PC-9 (cell line): Measurements from ENCODE around the gene IRAK2. TPM values are rescaled to one million over a fixed set of nuclear protein-coding genes. Genes with fewer than 3 reads are reported as not detected.

Experiments used
- BruUV-seq: library from RNA; stranded (reverse); fragments of 400-500 nt; replicated peaks from 2 replicates; lab custom pipeline; 2021; lab: Mats Ljungman, UMichigan
- CTCF ChIA-PET: fragments of 300-600 bp; sonication (Branson Sonifier 250); formaldehyde crosslinking; loops from one replicate; lab custom pipeline; 2022; ENCODE audit warnings: antibody characterized with exemption; lab: Charles Lee
- POLR2A ChIA-PET: fragments of 300-600 bp; sonication (Branson Sonifier 250); formaldehyde crosslinking; loops from one replicate; lab custom pipeline; 2022; ENCODE audit warnings: antibody characterized with exemption; ENCODE audit not compliant: unreplicated experiment; lab: Charles Lee
- DNase-seq, 2 experiments: peaks; one replicate each; pipeline versions ENCODE4 v3.0.0 to v3.0.0-alpha.2; 2015 to 2022; ENCODE audit warnings: mixed read lengths in 1 of 2
- H2AFZ ChIP-seq: fragments of 200-600 bp; sonication (generic); 2 replicates; pipeline ENCODE4 v1.8.1; 2017; ENCODE audit warnings: antibody characterized with exemption
- H3F3A ChIP-seq: fragments of 200-600 bp; sonication (generic); 2 replicates; pipeline ENCODE4 v1.8.1; 2017; ENCODE audit warnings: antibody characterized with exemption, mild to moderate bottlenecking, low read depth; ENCODE audit not compliant: insufficient read depth
- H3K27ac ChIP-seq: fragments of 200-600 bp; sonication (generic); 2 replicates; pipeline ENCODE4 v1.6.1; 2016; ENCODE audit warnings: mixed run types
- H3K27me3 ChIP-seq: fragments of 200-600 bp; sonication (generic); 2 replicates; pipeline ENCODE4 v1.6.1; 2016; ENCODE audit warnings: low read depth, mixed run types; ENCODE audit not compliant: insufficient read depth
- H3K36me3 ChIP-seq: fragments of 200-600 bp; sonication (generic); 2 replicates; pipeline ENCODE4 v1.6.1; 2016; ENCODE audit warnings: low read depth, mixed run types
- H3K4me1 ChIP-seq: fragments of 200-600 bp; sonication (generic); replicated peaks from 2 replicates; pipeline ENCODE4 v1.6.1; 2016; ENCODE audit warnings: mixed run types; ENCODE audit not compliant: insufficient read depth
- H3K4me2 ChIP-seq: fragments of 200-600 bp; sonication (generic); 2 replicates; pipeline ENCODE4 v1.6.1; 2017; ENCODE audit warnings: mixed run types
- H3K4me3 ChIP-seq: fragments of 200-600 bp; sonication (generic); 2 replicates; pipeline ENCODE4 v1.6.1; 2016; ENCODE audit warnings: mixed run types
- H3K79me2 ChIP-seq: fragments of 200-600 bp; sonication (generic); 2 replicates; pipeline ENCODE4 v1.6.1; 2017; ENCODE audit warnings: low read depth, mixed run types
- H3K9me2 ChIP-seq: fragments of 200-600 bp; sonication (generic); 2 replicates; pipeline ENCODE4 v1.8.1; 2017; ENCODE audit warnings: mild to moderate bottlenecking; ENCODE audit not compliant: insufficient read depth
- H3K9me3 ChIP-seq: fragments of 200-600 bp; sonication (generic); 2 replicates; pipeline ENCODE4 v1.8.1; 2016; ENCODE audit warnings: low read depth; ENCODE audit not compliant: insufficient read depth
- H4K20me1 ChIP-seq: fragments of 200-600 bp; sonication (generic); 2 replicates; pipeline ENCODE4 v1.8.1; 2017; ENCODE audit not compliant: insufficient read depth
- EZH2 ChIP-seq: fragments of 200-600 bp; sonication (generic); IDR thresholded peaks from 2 replicates; pipeline ENCODE4 v1.8.0; 2017; ENCODE audit warnings: antibody characterized with exemption, low read depth
- intact Hi-C: fragments of 100-400 bp; cut with micrococcal nuclease; formaldehyde crosslinking; loops from one replicate; pipeline ENCODE4 v1.10.0; 2022; ENCODE audit not compliant: unreplicated experiment
- total RNA-seq: library from RNA; stranded (reverse); gene quantifications from 2 replicates; pipeline ENCODE4 v1.2.3, GENCODE V29; 2021
- TF ChIP-seq, protein P1 (sequence below): fragments of 200-600 bp; sonication (generic); conservative IDR thresholded peaks from 2 replicates; pipeline ENCODE4 v1.6.1; 2017; ENCODE audit warnings: mixed run types, antibody characterized with exemption, mild to moderate bottlenecking, moderate library complexity

Gene IRAK2
- total RNA-seq, 1 experiment from 2014 or later, result 2.7 TPM

DNA sequence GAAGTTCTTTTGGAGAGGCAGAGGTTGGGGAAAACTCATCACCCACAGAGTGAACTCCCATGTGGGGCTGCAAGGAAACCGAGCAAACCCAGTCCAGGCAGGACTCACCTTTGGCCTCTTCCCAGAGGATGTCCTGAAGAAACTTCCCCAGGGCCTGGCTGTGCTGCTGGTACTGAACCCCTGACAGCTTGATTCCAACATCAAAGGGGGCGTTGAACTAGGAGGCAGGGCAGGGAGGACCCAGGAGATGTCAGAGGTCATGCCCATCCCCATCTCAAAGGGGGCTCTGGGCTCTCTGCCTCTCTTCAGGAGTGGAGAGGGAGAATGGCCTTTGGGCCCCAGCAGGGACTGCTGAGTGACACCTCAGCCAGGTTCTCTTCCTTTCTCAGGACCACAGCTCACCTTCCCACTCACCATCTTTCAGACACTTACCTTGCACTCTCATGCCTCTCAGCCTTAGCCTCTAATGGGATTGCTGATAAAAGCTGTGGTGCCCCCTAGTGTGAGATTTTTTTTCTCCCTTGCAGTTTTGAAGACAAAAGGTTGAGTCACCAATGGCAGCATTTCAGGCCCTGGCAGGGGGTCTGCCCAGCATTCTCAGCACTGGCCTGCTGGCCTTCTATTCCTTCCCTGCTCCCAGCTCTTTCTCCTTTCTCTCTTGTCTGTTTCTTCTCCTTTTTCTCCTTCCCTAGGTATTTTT lies 122.0 kb downstream of the IRAK2 start:
- POLR2A ChIA-PET, result interaction anchor here (0.5 to 0.6 kb wide), 2 partner anchors 34 to 138 kb away, joined by 4 to 6 read pairs; no protein-coding TSS in a partner anchor
- Histone ChIP-seq H3K27ac (no peak overlapping the region), H3K9me3 (no peaks in the 10 kb centered on the region), H4K20me1 (0 out of 2 replicates have a peak, but pooled peaks cover 7% of the 10 kb centered on the region), H3K79me2 (no peaks in the 10 kb centered on the region), H3K4me3 (no peak overlapping the region), H3K36me3 (0 out of 2 replicates have a peak, but pooled peaks cover 9% of the 10 kb centered on the region), H3K4me2 (no peak overlapping the region), H3K27me3 (no peaks in the 10 kb centered on the region), H3F3A (no peaks in the 10 kb centered on the region; the same call in 1 of the 2 replicates), H3K9me2 (no peaks in the 10 kb centered on the region), H3K4me1 (no peaks in the 10 kb centered on the region), H2AFZ (no peak overlapping the region)
- TF ChIP-seq EZH2, result no peak
- TF ChIP-seq, protein P1, sequence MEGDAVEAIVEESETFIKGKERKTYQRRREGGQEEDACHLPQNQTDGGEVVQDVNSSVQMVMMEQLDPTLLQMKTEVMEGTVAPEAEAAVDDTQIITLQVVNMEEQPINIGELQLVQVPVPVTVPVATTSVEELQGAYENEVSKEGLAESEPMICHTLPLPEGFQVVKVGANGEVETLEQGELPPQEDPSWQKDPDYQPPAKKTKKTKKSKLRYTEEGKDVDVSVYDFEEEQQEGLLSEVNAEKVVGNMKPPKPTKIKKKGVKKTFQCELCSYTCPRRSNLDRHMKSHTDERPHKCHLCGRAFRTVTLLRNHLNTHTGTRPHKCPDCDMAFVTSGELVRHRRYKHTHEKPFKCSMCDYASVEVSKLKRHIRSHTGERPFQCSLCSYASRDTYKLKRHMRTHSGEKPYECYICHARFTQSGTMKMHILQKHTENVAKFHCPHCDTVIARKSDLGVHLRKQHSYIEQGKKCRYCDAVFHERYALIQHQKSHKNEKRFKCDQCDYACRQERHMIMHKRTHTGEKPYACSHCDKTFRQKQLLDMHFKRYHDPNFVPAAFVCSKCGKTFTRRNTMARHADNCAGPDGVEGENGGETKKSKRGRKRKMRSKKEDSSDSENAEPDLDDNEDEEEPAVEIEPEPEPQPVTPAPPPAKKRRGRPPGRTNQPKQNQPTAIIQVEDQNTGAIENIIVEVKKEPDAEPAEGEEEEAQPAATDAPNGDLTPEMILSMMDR, result no peak
- CTCF ChIA-PET, result no interaction called here
- BruUV-seq, result no TSS peak
- intact Hi-C loops, result no loop called here
- DNase-seq, result no peak

DNA sequence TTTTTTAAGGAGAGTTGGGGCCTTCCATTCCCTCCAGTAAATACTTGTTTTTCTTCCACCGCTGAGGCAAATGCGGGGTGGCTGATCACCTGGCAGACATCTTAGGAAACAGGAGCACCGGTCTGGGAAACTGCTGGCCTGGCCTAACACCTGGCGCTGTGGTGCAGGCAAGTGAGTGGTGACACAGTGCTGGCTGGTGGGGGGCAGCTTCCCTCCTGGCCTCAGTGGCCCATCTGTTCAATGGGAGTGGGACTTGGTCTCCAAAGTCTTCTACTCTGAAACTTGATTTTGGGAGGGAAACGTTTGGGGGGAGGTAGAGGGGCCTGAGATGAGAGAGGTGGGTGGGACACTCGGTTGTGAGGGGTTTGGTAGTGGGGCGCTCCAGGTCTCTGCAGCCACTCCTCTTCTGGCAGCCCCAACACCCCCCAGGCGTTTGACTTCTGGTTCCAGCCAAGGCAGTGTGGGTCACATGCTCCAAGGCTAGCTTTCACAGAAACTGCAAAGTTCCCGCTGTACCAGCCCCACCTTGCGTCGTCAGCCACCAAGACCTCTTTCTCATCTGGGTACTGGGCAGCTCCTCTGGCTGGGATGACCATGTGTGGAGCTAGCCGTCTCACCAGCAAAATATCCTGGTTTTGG lies 123.3 kb downstream of the IRAK2 start:
- no peaks in the 10 kb centered on the region; the same call in 1 of the 2 replicates for H3F3A ChIP-seq
- H3K27ac ChIP-seq, result no peak overlapping the region
- H2AFZ ChIP-seq, result no peak overlapping the region
- intact Hi-C loops, result no loop called here
- H3K36me3 ChIP-seq, result 0 out of 2 replicates have a peak, but pooled peaks cover 6% of the 10 kb centered on the region
- no peaks in the 10 kb centered on the region for H3K9me2 ChIP-seq
- TF ChIP-seq EZH2, result no peak
- TF ChIP-seq, protein P1, result no peak
- CTCF ChIA-PET, result no interaction called here
- no peaks in the 10 kb centered on the region for H3K79me2 ChIP-seq
- DNase-seq, result no peak
- H3K27me3 ChIP-seq, result no peaks in the 10 kb centered on the region
- H4K20me1 ChIP-seq, result 0 out of 2 replicates have a peak, but pooled peaks cover 7% of the 10 kb centered on the region
- H3K4me1 ChIP-seq, result no peaks in the 10 kb centered on the region
- no peak overlapping the region for H3K4me2 ChIP-seq
- no TSS peak for BruUV-seq
- no peaks in the 10 kb centered on the region for H3K9me3 ChIP-seq
- POLR2A ChIA-PET, result no interaction called here
- no peak overlapping the region for H3K4me3 ChIP-seq

DNA sequence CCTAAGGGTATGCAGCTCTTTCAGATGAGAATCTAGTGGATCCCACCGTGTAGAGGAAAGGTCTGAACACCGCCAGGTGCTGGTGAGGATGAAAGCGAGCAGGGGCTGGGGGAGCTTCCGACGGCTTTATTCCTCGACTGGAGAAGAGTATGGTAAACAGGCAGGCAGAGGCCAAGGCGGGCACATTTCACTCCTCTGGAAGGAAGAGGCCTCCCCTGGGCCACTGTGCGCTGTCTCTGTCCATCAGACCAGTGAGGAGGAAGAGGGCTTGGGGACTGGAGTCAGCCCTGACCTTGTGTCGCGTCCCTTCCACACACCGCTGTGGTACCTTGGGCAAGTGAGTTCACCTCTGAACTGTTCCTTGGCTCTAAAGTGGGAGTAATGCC lies 123.8 kb downstream of the IRAK2 start:
- ChIA-PET CTCF (no interaction called here), POLR2A (no interaction called here)
- no peak overlapping the region for H3K27ac ChIP-seq
- no peaks in the 10 kb centered on the region; the same call in 1 of the 2 replicates for H3F3A ChIP-seq
- no peaks in the 10 kb centered on the region for H3K27me3 ChIP-seq
- no peak overlapping the region for H2AFZ ChIP-seq
- H3K9me3 ChIP-seq, result no peaks in the 10 kb centered on the region
- no peaks in the 10 kb centered on the region for H3K79me2 ChIP-seq
- no peaks in the 10 kb centered on the region for H3K4me1 ChIP-seq
- TF ChIP-seq, protein P1, result no peak
- TF ChIP-seq EZH2, result no peak
- DNase-seq, result no peak
- intact Hi-C loops, result no loop called here
- 0 out of 2 replicates have a peak, but pooled peaks cover 1% of the 10 kb centered on the region for H3K36me3 ChIP-seq
- H3K4me2 ChIP-seq, result no peak overlapping the region
- no TSS peak for BruUV-seq
- H3K9me2 ChIP-seq, result no peaks in the 10 kb centered on the region
- H3K4me3 ChIP-seq, result no peak overlapping the region
- H4K20me1 ChIP-seq, result 0 out of 2 replicates have a peak, but pooled peaks cover 3% of the 10 kb centered on the region
